ENCODE results near the gene SETD4. TPM values are rescaled to one million over a fixed set of nuclear protein-coding genes. Genes with fewer than 3 reads are reported as not detected.

Gene SETD4
- polyA plus RNA-seq, 1 experiment = 13.7 TPM

GRCh38 chr21:36010801-36011200, 49.5 kb downstream of the SETD4 start:
- no peak for TF ChIP-seq CTCF (IDR thresholded peaks at IDR 0.05; ENCODE audit: insufficient read depth, low read depth, low read length)

GRCh38 chr21:36008505-36008904, 51.8 kb downstream of the SETD4 start:
- Histone ChIP-seq H3K36me3 (ENCODE audit: control insufficient read depth, insufficient read depth, low read length) (no peaks in the 10 kb centered on the region), H3K27me3 (ENCODE audit: control insufficient read depth, insufficient read depth, low read length) (peaks cover 3% of the 10 kb centered on the region), H3K4me3 (ENCODE audit: low read depth, low read length) (no peak overlapping the region)
- POLR2A ChIA-PET = no interaction called here
- no peak for DNase-seq (ENCODE audit: low read depth)
- TF ChIP-seq CTCF (IDR thresholded peaks at IDR 0.05; ENCODE audit: insufficient read depth, low read depth, low read length) = no peak
- CTCF ChIA-PET = no interaction called here

More at GRCh38 chr21:36010801-36011200, 49.5 kb downstream of the SETD4 start:
- peaks cover 8% of the 10 kb centered on the region for H3K27me3 ChIP-seq (ENCODE audit: control insufficient read depth, insufficient read depth, low read length)
- ChIA-PET CTCF (no interaction called here), POLR2A (no interaction called here)
- no peak for DNase-seq (ENCODE audit: low read depth)
- H3K4me3 ChIP-seq (ENCODE audit: low read depth, low read length) = no peak overlapping the region
- no peaks in the 10 kb centered on the region for H3K36me3 ChIP-seq (ENCODE audit: control insufficient read depth, insufficient read depth, low read length)

GRCh38 chr21:36005879-36006400, 54.4 kb downstream of the SETD4 start:
- peaks cover 3% of the 10 kb centered on the region for H3K27me3 ChIP-seq (ENCODE audit: control insufficient read depth, insufficient read depth, low read length)
- H3K4me3 ChIP-seq (ENCODE audit: low read depth, low read length) = no peak overlapping the region
- ChIA-PET POLR2A (no interaction called here), CTCF (interaction anchor here (1.0 kb wide), 1 partner anchor 27 kb away, joined by 3 read pairs; no protein-coding TSS in a partner anchor)
- DNase-seq (ENCODE audit: low read depth) = no peak
- no peak for TF ChIP-seq CTCF (IDR thresholded peaks at IDR 0.05; ENCODE audit: insufficient read depth, low read depth, low read length)
- no peaks in the 10 kb centered on the region for H3K36me3 ChIP-seq (ENCODE audit: control insufficient read depth, insufficient read depth, low read length)

- ChIA-PET POLR2A (no interaction called here), CTCF (no interaction called here)
- Histone ChIP-seq H3K27me3 (ENCODE audit: control insufficient read depth, insufficient read depth, low read length) (peaks cover 7% of the 10 kb centered on the region), H3K36me3 (ENCODE audit: control insufficient read depth, insufficient read depth, low read length) (no peaks in the 10 kb centered on the region), H3K4me3 (ENCODE audit: low read depth, low read length) (no peak overlapping the region)
- no peak for TF ChIP-seq CTCF (IDR thresholded peaks at IDR 0.05; ENCODE audit: insufficient read depth, low read depth, low read length)
- no peak for DNase-seq (ENCODE audit: low read depth)
Measured at GRCh38 chr21:36005018-36005417, 55.3 kb downstream of the SETD4 start.

- H3K4me3 ChIP-seq (ENCODE audit: low read depth, low read length) = no peak overlapping the region
- no peaks in the 10 kb centered on the region for H3K36me3 ChIP-seq (ENCODE audit: control insufficient read depth, insufficient read depth, low read length)
- TF ChIP-seq CTCF (IDR thresholded peaks at IDR 0.05; ENCODE audit: insufficient read depth, low read depth, low read length) = no peak
- ChIA-PET POLR2A (no interaction called here), CTCF (interaction anchor here (1.1 kb wide), 1 partner anchor 21 kb away, joined by 3 read pairs; no protein-coding TSS in a partner anchor)
- no peak for DNase-seq (ENCODE audit: low read depth)
- H3K27me3 ChIP-seq (ENCODE audit: control insufficient read depth, insufficient read depth, low read length) = peaks cover 9% of the 10 kb centered on the region
Measured at GRCh38 chr21:36004441-36004840, 55.9 kb downstream of the SETD4 start.
